ENCODE data around the gene NFATC2.

DNA sequence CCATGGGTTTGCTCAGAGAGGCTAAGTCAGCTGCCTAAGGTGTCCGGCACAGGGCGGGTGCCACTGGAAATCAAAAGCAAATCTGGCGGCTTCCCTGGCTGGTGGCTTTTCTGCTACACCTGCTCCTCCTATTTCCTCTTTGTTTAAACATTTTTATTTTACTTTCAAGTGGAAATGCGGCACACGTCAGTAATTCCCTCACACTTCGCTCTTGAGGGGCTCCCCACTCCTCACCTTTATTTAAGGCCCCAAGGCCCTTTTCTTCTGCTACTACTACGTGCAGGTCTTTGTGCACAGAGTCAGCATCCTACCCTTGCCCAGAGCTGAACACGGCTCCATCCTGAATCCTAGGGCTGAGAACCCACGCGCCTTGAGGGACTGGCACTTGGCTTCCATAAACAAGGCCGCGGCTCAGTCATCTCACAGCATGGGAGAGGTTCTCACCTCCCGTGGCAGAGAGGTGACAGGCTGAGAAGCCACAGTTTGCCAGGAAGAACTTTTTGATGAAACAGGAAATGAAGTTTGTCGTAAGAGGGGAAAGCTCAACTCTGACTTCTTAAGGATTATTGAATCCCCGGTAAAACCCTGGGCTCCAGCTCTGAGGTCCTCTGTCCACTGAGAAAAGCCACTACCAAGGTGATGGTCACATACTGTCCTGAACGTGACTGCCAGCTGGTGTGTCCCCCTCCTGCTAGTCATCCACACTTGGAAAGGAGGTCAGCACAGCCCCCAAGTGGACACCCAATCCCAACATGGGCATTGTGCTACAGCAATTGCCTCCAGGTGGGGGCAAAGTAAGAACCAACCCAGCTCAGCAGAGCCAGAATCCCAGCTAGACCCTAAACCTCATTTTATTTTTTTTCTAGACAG lies 48.0 kb downstream of the NFATC2 start:
- TF ChIP-seq, protein P1, sequence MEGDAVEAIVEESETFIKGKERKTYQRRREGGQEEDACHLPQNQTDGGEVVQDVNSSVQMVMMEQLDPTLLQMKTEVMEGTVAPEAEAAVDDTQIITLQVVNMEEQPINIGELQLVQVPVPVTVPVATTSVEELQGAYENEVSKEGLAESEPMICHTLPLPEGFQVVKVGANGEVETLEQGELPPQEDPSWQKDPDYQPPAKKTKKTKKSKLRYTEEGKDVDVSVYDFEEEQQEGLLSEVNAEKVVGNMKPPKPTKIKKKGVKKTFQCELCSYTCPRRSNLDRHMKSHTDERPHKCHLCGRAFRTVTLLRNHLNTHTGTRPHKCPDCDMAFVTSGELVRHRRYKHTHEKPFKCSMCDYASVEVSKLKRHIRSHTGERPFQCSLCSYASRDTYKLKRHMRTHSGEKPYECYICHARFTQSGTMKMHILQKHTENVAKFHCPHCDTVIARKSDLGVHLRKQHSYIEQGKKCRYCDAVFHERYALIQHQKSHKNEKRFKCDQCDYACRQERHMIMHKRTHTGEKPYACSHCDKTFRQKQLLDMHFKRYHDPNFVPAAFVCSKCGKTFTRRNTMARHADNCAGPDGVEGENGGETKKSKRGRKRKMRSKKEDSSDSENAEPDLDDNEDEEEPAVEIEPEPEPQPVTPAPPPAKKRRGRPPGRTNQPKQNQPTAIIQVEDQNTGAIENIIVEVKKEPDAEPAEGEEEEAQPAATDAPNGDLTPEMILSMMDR (IDR thresholded peaks at IDR 0.05; ENCODE audit: poor library complexity) = no peak
- no peak for TF ChIP-seq EZH2phosphoT487 (IDR thresholded peaks at IDR 0.05; ENCODE audit: low read depth, severe bottlenecking, unreplicated experiment)
- TF ChIP-seq EZH2 (IDR thresholded peaks at IDR 0.05; ENCODE audit: borderline replicate concordance) = no peak
